K562 (cell line): ENCODE measurements around the gene FIBP. TPM values are rescaled to one million over a fixed set of nuclear protein-coding genes. Genes with fewer than 3 reads are reported as not detected.

Experiments used
- ARID1B ChIP-seq: fragments of 450-650 bp; IDR thresholded peaks from 2 replicates; pipeline ENCODE4 v1.6.1; 2016; ENCODE audit warnings: antibody characterized with exemption, mild to moderate bottlenecking, inconsistent platforms
- ARID2 ChIP-seq: fragments of 450-650 bp; IDR thresholded peaks from 2 replicates; pipeline ENCODE4 v1.6.1; 2017; ENCODE audit warnings: antibody characterized with exemption, mild to moderate bottlenecking
- BCOR ChIP-seq: fragments of 450-650 bp; IDR thresholded peaks from 2 replicates; pipeline ENCODE4 v1.6.1; 2016
- ELF1 ChIP-seq: fragments of 200-800 bp; sonication (Bioruptor generic); IDR thresholded peaks from 2 replicates; pipeline ENCODE4 v1.6.1; 2016; ENCODE audit warnings: missing genetic modification characterization, missing compliant biosample characterization
- EP400 ChIP-seq: fragments of 450-650 bp; IDR thresholded peaks from 2 replicates; pipeline ENCODE4 v1.6.1; 2017; ENCODE audit warnings: antibody characterized with exemption, mild to moderate bottlenecking, moderate library complexity
- FOXM1 ChIP-seq, 2 experiments: fragments of 450-650 bp in 1 of 2; sonication (generic) in 1 of 2; formaldehyde crosslinking in 1 of 2; IDR thresholded peaks; 2 replicates each; pipeline versions ENCODE4 v1.6.1 to v1.9.0; 2017 to 2022; ENCODE audit warnings: low read depth in 2 of 2, mild to moderate bottlenecking in 2 of 2, missing genetic modification reagents in 1 of 2, moderate library complexity in 1 of 2
- HNRNPUL1 ChIP-seq: fragments of 200-400 bp; formaldehyde crosslinking; IDR thresholded peaks from 2 replicates; pipeline ENCODE4 v1.6.1; 2017; ENCODE audit warnings: low read length
- MCM2 ChIP-seq: fragments of 450-650 bp; IDR thresholded peaks from 2 replicates; pipeline ENCODE4 v1.6.1; 2017; ENCODE audit warnings: low read depth, mild to moderate bottlenecking
- MXI1 ChIP-seq: IDR thresholded peaks from 2 replicates; pipeline ENCODE4 v1.6.1; 2011; ENCODE audit warnings: low read depth, mild to moderate bottlenecking, improper control_type of control experiment, low read length
- PHF21A ChIP-seq: fragments of 450-650 bp; IDR thresholded peaks from 2 replicates; pipeline ENCODE4 v1.6.1; 2017; ENCODE audit warnings: low read depth, borderline replicate concordance
- PRPF4 ChIP-seq: fragments of 200-400 bp; formaldehyde crosslinking; IDR thresholded peaks from one replicate; pipeline ENCODE4 v1.6.1; 2017; ENCODE audit warnings: low read length, low read depth, mild to moderate bottlenecking; ENCODE audit not compliant: insufficient read depth, poor library complexity, severe bottlenecking
- RBM34 ChIP-seq: fragments of 200-400 bp; formaldehyde crosslinking; IDR thresholded peaks from 2 replicates; pipeline ENCODE4 v1.6.1; 2018; ENCODE audit warnings: low read length, borderline replicate concordance; ENCODE audit not compliant: insufficient read depth
- RFX5 ChIP-seq: IDR thresholded peaks from 2 replicates; pipeline ENCODE4 v1.6.1; 2011; ENCODE audit warnings: low read depth, mild to moderate bottlenecking, improper control_type of control experiment, low read length
- TARDBP ChIP-seq: fragments of 450-650 bp; IDR thresholded peaks from 2 replicates; pipeline ENCODE4 v1.6.1; 2016
- ZFP30 ChIP-seq: fragments of 250-450 bp; sonication (Bioruptor Pico); IDR thresholded peaks from 2 replicates; pipeline ENCODE4 v1.8.0; 2022; ENCODE audit warnings: moderate library complexity, mild to moderate bottlenecking, inconsistent platforms, borderline replicate concordance
- ZNF263 ChIP-seq: sonication (generic); formaldehyde crosslinking; IDR thresholded peaks from 2 replicates; pipeline ENCODE4 v1.8.0; 2022; ENCODE audit warnings: mild to moderate bottlenecking, missing genetic modification reagents, borderline replicate concordance
- ZNF639 ChIP-seq, 2 experiments: fragments of 200-800 bp in 1 of 2; sonication (Bioruptor generic) in 1 of 2; sonication (generic) in 1 of 2; formaldehyde crosslinking in 1 of 2; IDR thresholded peaks in 1 of 2; conservative IDR thresholded peaks in 1 of 2; 2 replicates each; pipeline versions ENCODE4 v1.5.0 to v1.6.1; 2016 to 2020; ENCODE audit warnings: missing compliant biosample characterization in 1 of 2, missing genetic modification characterization in 1 of 2, missing genetic modification reagents in 1 of 2
- polyA plus RNA-seq, 8 experiments: library from polyadenylated mRNA; depleted of rRNA in 4 of 8; stranded (reverse) in 5 of 8; unstranded in 3 of 8; fragments of >200 nt; fragmentation: Nextera tagmentation in 2 of 8; fragmentation: Illumina TruSeq in 1 of 8; extraction: Ambion mirVana in 2 of 8; extraction: Trizol in 1 of 8; gene quantifications; 2 replicates each; pipeline versions ENCODE4 v1.2.1 to v1.2.3, GENCODE V29; 2011 to 2014; ENCODE audit warnings: inconsistent platforms in 1 of 8, missing spikeins in 1 of 8
- total RNA-seq, 7 experiments: library from RNA; depleted of rRNA in 6 of 7; stranded (reverse); fragments of >200 nt in 6 of 7; fragmentation: Illumina TruSeq in 2 of 7; extraction: Trizol in 2 of 7; gene quantifications; 2 replicates each; pipeline versions ENCODE4 v1.2.1 to v1.2.3, GENCODE V29; 2011 to 2021; ENCODE audit warnings: low replicate concordance in 1 of 7
- TF ChIP-seq, protein P1 (sequence below), 2 experiments: fragments of 450-650 bp in 1 of 2; sonication (generic) in 1 of 2; formaldehyde crosslinking in 1 of 2; IDR thresholded peaks; 2 replicates each; pipeline versions ENCODE4 v1.7.1 to v1.9.0; 2016 to 2022; ENCODE audit warnings: inconsistent platforms in 1 of 2, mild to moderate bottlenecking in 1 of 2, missing genetic modification reagents in 1 of 2

FIBP gene
- total and polyA plus RNA-seq, 9 of the 15 experiments (the other 6 are each of a cell fraction or from before 2014, with no cell fraction given) = 41.2 to 79.2 (median 48.6) TPM

DNA sequence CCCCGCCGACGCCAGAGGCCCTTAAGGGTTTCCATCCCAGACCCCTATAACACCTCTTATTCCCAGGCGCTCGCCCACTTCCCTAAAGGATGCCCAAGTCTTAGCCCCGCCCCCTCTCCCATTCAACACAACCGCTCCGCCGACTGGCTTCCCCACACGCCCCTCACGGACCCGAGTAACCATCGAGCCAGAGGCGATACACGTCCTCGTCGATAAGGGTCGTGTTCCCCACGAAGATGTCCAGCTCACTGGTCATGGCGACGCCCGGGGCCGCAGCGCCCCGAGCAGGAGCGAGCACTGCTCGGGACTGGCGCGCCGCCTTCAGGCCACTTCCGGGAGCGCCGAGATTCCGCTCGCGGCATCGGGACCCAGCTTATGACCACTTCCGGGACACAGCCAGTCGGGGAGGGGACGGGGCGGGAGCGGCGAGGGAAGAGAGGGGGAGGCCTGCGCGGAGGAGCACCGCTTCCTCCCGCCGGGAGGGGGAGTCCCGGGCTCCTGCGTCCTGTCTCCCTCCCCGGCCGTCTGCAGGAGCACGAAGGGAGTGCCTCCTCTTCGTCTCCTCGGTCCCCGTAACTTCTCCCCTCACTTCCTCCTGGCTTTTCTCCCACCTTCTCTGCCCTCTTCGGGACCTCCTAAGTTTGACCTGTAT is at the start of gene FIBP (continued):
- peak; percentile 92 for TF ChIP-seq EP400
- peak; percentile 58; the same call in 1 of the 2 replicates for TF ChIP-seq PHF21A
- peak; percentile 41 for TF ChIP-seq PRPF4
- peak; percentile 98 for TF ChIP-seq ZNF263 (CRISPR knock-in tag)
- TF ChIP-seq TARDBP = no peak
- TF ChIP-seq HNRNPUL1 = no peak
- TF ChIP-seq ARID2 = no peak
- no peak for TF ChIP-seq RFX5
- no peak for TF ChIP-seq FOXM1 (IDR thresholded peaks at IDR 0.05; ENCODE audit: low read depth)
- no peak for TF ChIP-seq FOXM1 (CRISPR knock-in tag; IDR thresholded peaks at IDR 0.05; ENCODE audit: low read depth)
- peak in 1 of 2 experiments; percentile 94; a peak in 2 of 4 replicates for TF ChIP-seq ZNF639 (CRISPR knock-in tag; conservative IDR thresholded peaks at IDR 0.05 in 1 of 2, IDR thresholded peaks at IDR 0.05 in 1 of 2)
- TF ChIP-seq RBM34 = no peak
- TF ChIP-seq MXI1 = no peak
- peak; percentile 8; the same call in 1 of the 2 replicates for TF ChIP-seq ARID1B
- TF ChIP-seq, protein P1, sequence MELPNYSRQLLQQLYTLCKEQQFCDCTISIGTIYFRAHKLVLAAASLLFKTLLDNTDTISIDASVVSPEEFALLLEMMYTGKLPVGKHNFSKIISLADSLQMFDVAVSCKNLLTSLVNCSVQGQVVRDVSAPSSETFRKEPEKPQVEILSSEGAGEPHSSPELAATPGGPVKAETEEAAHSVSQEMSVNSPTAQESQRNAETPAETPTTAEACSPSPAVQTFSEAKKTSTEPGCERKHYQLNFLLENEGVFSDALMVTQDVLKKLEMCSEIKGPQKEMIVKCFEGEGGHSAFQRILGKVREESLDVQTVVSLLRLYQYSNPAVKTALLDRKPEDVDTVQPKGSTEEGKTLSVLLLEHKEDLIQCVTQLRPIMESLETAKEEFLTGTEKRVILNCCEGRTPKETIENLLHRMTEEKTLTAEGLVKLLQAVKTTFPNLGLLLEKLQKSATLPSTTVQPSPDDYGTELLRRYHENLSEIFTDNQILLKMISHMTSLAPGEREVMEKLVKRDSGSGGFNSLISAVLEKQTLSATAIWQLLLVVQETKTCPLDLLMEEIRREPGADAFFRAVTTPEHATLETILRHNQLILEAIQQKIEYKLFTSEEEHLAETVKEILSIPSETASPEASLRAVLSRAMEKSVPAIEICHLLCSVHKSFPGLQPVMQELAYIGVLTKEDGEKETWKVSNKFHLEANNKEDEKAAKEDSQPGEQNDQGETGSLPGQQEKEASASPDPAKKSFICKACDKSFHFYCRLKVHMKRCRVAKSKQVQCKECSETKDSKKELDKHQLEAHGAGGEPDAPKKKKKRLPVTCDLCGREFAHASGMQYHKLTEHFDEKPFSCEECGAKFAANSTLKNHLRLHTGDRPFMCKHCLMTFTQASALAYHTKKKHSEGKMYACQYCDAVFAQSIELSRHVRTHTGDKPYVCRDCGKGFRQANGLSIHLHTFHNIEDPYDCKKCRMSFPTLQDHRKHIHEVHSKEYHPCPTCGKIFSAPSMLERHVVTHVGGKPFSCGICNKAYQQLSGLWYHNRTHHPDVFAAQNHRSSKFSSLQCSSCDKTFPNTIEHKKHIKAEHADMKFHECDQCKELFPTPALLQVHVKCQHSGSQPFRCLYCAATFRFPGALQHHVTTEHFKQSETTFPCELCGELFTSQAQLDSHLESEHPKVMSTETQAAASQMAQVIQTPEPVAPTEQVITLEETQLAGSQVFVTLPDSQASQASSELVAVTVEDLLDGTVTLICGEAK (IDR thresholded peaks at IDR 0.05) = peak; percentile 96
- TF ChIP-seq, protein P1 (CRISPR knock-in tag; IDR thresholded peaks at IDR 0.05) = no peak
- TF ChIP-seq ZFP30 (CRISPR knock-in tag) = no peak
- no peak for TF ChIP-seq MCM2
- TF ChIP-seq ELF1 (tag) = peak; percentile 98
- 0 out of 2 replicates have a peak, but pooled peaks have one; percentile 13 for TF ChIP-seq BCOR
